ENCODE results near the gene PSMB3.

PSMB3 gene

DNA sequence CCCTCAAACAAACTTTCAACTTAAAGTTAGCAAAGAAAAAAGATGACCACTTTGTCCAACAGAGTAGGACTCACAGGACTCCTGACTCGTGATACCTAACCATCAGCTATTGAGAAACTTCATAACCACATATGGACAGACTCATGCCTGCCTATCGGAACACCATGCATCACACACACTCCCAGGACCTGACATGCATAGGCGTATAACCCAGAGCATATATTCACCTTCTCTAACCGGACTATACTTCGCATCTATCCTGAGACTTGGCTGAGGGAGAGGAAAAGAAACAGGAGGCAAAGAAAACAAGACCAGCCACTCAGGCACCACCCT, 44.6 kb downstream of the PSMB3 start:
- H3K36me3 ChIP-seq (ENCODE audit: insufficient read depth, insufficient read length, low read length), result peaks cover 61% of the 10 kb centered on the region
- H3K4me1 ChIP-seq (ENCODE audit: insufficient read depth, insufficient read length), result no peaks in the 10 kb centered on the region
- TF ChIP-seq ZNF274 (IDR thresholded peaks at IDR 0.05; ENCODE audit: low read depth, low read length) (no peak), SUZ12 (IDR thresholded peaks at IDR 0.05; ENCODE audit: extremely low read depth, insufficient read depth, insufficient read length) (no peak), YY1 (IDR thresholded peaks at IDR 0.05; ENCODE audit: insufficient read depth, insufficient read length) (no peak)
- no peak overlapping the region for H3K4me3 ChIP-seq (ENCODE audit: insufficient read length, low read depth)
- no peaks in the 10 kb centered on the region for H3K9me3 ChIP-seq (ENCODE audit: insufficient read depth, low read length)
- H3K27me3 ChIP-seq (ENCODE audit: insufficient read depth, insufficient read length), result no peaks in the 10 kb centered on the region
- peak overlapping the region; percentile 4 for H3K9ac ChIP-seq (ENCODE audit: insufficient read length, low read depth)
- DNase-seq (ENCODE audit: low read depth, low spot score), result no peak

DNA sequence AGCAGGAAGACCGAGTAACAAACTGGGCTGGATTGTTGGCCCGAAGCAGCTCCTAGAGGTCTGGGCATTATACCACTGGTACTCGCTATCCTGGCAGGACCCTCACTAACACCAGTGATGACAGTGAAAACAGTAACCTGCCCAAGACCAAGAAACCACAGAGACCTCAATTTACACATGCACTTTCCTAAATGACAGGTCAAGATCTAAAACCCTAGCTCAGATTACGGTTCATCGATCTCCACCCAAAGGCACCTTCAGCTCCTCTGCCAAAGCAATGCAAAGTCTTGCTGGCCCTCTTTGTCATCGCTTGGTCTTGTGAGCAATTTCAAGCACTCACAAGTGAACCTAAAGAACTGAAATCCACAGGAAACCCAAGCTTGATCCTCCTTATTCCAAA, 45.3 kb downstream of the PSMB3 start:
- DNase-seq (ENCODE audit: low read depth, low spot score), result no peak
- TF ChIP-seq YY1 (IDR thresholded peaks at IDR 0.05; ENCODE audit: insufficient read depth, insufficient read length) (no peak), SUZ12 (IDR thresholded peaks at IDR 0.05; ENCODE audit: extremely low read depth, insufficient read depth, insufficient read length) (no peak), ZNF274 (IDR thresholded peaks at IDR 0.05; ENCODE audit: low read depth, low read length) (no peak)
- Histone ChIP-seq H3K27me3 (ENCODE audit: insufficient read depth, insufficient read length) (no peaks in the 10 kb centered on the region), H3K9me3 (ENCODE audit: insufficient read depth, low read length) (no peaks in the 10 kb centered on the region), H3K36me3 (ENCODE audit: insufficient read depth, insufficient read length, low read length) (peaks cover 62% of the 10 kb centered on the region), H3K4me3 (ENCODE audit: insufficient read length, low read depth) (peak overlapping the region; percentile 85), H3K9ac (ENCODE audit: insufficient read length, low read depth) (peak overlapping the region; percentile 98), H3K4me1 (ENCODE audit: insufficient read depth, insufficient read length) (no peaks in the 10 kb centered on the region)

GRCh38 chr17:38798614-38799500, 46.3 kb downstream of the PSMB3 start:
- no peak for DNase-seq (ENCODE audit: low read depth, low spot score)
- peaks cover 65% of the 10 kb centered on the region for H3K36me3 ChIP-seq (ENCODE audit: insufficient read depth, insufficient read length, low read length)
- peak overlapping the region; percentile 98 for H3K9ac ChIP-seq (ENCODE audit: insufficient read length, low read depth)
- H3K27me3 ChIP-seq (ENCODE audit: insufficient read depth, insufficient read length), result no peaks in the 10 kb centered on the region
- peak overlapping the region; percentile 85 for H3K4me3 ChIP-seq (ENCODE audit: insufficient read length, low read depth)
- H3K4me1 ChIP-seq (ENCODE audit: insufficient read depth, insufficient read length), result no peaks in the 10 kb centered on the region
- no peaks in the 10 kb centered on the region for H3K9me3 ChIP-seq (ENCODE audit: insufficient read depth, low read length)
- TF ChIP-seq SUZ12 (IDR thresholded peaks at IDR 0.05; ENCODE audit: extremely low read depth, insufficient read depth, insufficient read length), result no peak
- no peak for TF ChIP-seq YY1 (IDR thresholded peaks at IDR 0.05; ENCODE audit: insufficient read depth, insufficient read length)
- no peak for TF ChIP-seq ZNF274 (IDR thresholded peaks at IDR 0.05; ENCODE audit: low read depth, low read length)

DNA sequence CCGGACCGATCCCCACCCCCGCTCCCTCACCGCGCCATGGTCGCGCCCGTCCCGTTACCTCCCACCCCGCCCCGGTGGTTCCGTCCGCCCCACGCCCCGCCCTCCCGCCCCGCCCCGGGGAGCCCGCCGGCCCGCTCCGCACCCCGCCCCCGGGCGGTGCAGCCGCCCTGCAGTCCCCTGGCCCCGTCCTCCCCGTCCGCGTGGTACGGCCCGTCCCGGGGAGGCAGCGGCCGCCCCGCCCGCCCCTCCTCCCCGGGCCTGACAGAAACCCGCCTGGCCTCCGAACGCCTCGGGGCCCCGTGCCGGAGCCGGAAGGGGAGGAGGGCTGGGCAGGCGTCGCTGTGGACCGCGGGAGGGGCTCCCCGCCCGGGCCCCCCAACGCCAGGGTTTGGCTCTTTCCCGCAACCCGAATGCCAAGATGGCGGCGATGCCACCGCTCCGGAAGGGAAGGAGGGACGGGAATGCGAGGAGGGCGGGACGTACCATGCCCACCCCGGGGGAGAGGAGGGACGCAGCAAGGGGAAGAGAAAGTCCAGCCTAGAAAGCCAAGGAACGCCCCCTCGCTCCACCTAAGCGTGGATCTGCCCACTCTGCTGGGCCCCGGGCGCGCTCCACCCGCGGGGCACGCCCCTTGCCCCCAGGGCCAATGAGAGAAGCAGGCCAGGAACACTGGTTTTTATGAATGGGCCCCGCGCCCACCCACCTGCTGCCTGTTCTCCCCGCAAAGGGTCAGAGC, 47.1 kb downstream of the PSMB3 start, which contains the start of gene PIP4K2B:
Gene PIP4K2B, minus strand, starts transcription at position 56 of the 736 bp plus-strand sequence. CDS start 132 bp downstream, outside the sequence.
- H3K9me3 ChIP-seq (ENCODE audit: insufficient read depth, low read length), result no peaks in the 10 kb centered on the region
- peak; percentile 78 for DNase-seq (ENCODE audit: low read depth, low spot score)
- H3K36me3 ChIP-seq (ENCODE audit: insufficient read depth, insufficient read length, low read length), result peaks cover 65% of the 10 kb centered on the region
- H3K9ac ChIP-seq (ENCODE audit: insufficient read length, low read depth), result peak within 1 kb of the TSS; percentile 98
- H3K27me3 ChIP-seq (ENCODE audit: insufficient read depth, insufficient read length), result no peaks in the 10 kb centered on the region
- no peaks in the 10 kb centered on the region for H3K4me1 ChIP-seq (ENCODE audit: insufficient read depth, insufficient read length)
- peak within 1 kb of the TSS; percentile 85 for H3K4me3 ChIP-seq (ENCODE audit: insufficient read length, low read depth)
- TF ChIP-seq YY1 (IDR thresholded peaks at IDR 0.05; ENCODE audit: insufficient read depth, insufficient read length) (peak; percentile 89), ZNF274 (IDR thresholded peaks at IDR 0.05; ENCODE audit: low read depth, low read length) (no peak)

DNA sequence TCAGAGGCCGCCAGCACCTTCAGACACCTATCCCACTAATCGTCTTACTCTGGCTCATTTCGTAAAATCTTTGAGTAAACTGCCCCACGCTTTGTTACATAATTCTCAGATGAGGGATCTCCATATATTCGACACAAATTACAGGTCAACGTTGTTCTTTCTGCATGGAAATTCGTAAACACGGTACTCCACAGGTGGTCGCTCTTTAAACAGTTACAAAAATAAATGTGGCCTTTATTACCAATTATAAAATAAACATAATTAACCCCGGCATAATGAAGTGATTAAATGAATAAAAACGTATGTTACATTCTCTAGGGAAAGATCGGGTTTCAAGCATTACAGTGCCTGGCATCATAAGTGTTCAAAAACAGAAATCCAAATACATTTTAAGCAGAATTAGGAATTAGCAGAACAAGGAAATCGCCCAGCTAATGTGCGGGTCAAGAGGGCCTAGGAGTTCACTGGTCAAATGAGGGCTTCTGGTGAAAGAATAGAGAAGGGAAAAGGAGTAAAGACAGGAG, 47.8 kb downstream of the PSMB3 start:
- no peaks in the 10 kb centered on the region for H3K4me1 ChIP-seq (ENCODE audit: insufficient read depth, insufficient read length)
- DNase-seq (ENCODE audit: low read depth, low spot score), result no peak
- H3K36me3 ChIP-seq (ENCODE audit: insufficient read depth, insufficient read length, low read length), result peaks cover 66% of the 10 kb centered on the region
- TF ChIP-seq SUZ12 (IDR thresholded peaks at IDR 0.05; ENCODE audit: extremely low read depth, insufficient read depth, insufficient read length) (no peak), YY1 (IDR thresholded peaks at IDR 0.05; ENCODE audit: insufficient read depth, insufficient read length) (no peak), ZNF274 (IDR thresholded peaks at IDR 0.05; ENCODE audit: low read depth, low read length) (no peak)
- H3K9ac ChIP-seq (ENCODE audit: insufficient read length, low read depth), result peak overlapping the region; percentile 15
- no peaks in the 10 kb centered on the region for H3K27me3 ChIP-seq (ENCODE audit: insufficient read depth, insufficient read length)
- no peaks in the 10 kb centered on the region for H3K9me3 ChIP-seq (ENCODE audit: insufficient read depth, low read length)
- peak overlapping the region; percentile 85 for H3K4me3 ChIP-seq (ENCODE audit: insufficient read length, low read depth)

GRCh38 chr17:38809828-38810227, 57.3 kb downstream of the PSMB3 start:
- TF ChIP-seq SUZ12 (IDR thresholded peaks at IDR 0.05; ENCODE audit: extremely low read depth, insufficient read depth, insufficient read length) (no peak), ZNF274 (IDR thresholded peaks at IDR 0.05; ENCODE audit: low read depth, low read length) (no peak), YY1 (IDR thresholded peaks at IDR 0.05; ENCODE audit: insufficient read depth, insufficient read length) (no peak)
- Histone ChIP-seq H3K4me1 (ENCODE audit: insufficient read depth, insufficient read length) (no peaks in the 10 kb centered on the region), H3K36me3 (ENCODE audit: insufficient read depth, insufficient read length, low read length) (peaks cover 82% of the 10 kb centered on the region), H3K9ac (ENCODE audit: insufficient read length, low read depth) (no peak overlapping the region), H3K4me3 (ENCODE audit: insufficient read length, low read depth) (no peak overlapping the region), H3K9me3 (ENCODE audit: insufficient read depth, low read length) (no peaks in the 10 kb centered on the region), H3K27me3 (ENCODE audit: insufficient read depth, insufficient read length) (no peaks in the 10 kb centered on the region)
- DNase-seq (ENCODE audit: low read depth, low spot score), result no peak
